Measurements from ENCODE around the gene LIN52. TPM values are rescaled to one million over a fixed set of nuclear protein-coding genes. Genes with fewer than 3 reads are reported as not detected.

Gene LIN52
- total and polyA plus RNA-seq, 2 experiments from 2014 or later, result 8.6 to 10.8 TPM

- TF ChIP-seq EZH2 (IDR thresholded peaks at IDR 0.05; ENCODE audit: low read depth, unreplicated experiment) (no peak), ZNF114 (CRISPR knock-in tag; IDR thresholded peaks at IDR 0.05) (no peak), STAT1 (IDR thresholded peaks at IDR 0.05; ENCODE audit: unreplicated experiment) (no peak), EZH2phosphoT487 (IDR thresholded peaks at IDR 0.05; ENCODE audit: unreplicated experiment) (no peak), CREB1 (CRISPR knock-in tag; IDR thresholded peaks at IDR 0.05; ENCODE audit: low read depth) (no peak), POLR2AphosphoS5 (IDR thresholded peaks at IDR 0.05; ENCODE audit: low read depth) (no peak), ZNF331 (CRISPR knock-in tag; IDR thresholded peaks at IDR 0.05; ENCODE audit: low read depth) (no peak)
- TF ChIP-seq, protein P1, sequence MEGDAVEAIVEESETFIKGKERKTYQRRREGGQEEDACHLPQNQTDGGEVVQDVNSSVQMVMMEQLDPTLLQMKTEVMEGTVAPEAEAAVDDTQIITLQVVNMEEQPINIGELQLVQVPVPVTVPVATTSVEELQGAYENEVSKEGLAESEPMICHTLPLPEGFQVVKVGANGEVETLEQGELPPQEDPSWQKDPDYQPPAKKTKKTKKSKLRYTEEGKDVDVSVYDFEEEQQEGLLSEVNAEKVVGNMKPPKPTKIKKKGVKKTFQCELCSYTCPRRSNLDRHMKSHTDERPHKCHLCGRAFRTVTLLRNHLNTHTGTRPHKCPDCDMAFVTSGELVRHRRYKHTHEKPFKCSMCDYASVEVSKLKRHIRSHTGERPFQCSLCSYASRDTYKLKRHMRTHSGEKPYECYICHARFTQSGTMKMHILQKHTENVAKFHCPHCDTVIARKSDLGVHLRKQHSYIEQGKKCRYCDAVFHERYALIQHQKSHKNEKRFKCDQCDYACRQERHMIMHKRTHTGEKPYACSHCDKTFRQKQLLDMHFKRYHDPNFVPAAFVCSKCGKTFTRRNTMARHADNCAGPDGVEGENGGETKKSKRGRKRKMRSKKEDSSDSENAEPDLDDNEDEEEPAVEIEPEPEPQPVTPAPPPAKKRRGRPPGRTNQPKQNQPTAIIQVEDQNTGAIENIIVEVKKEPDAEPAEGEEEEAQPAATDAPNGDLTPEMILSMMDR (conservative IDR thresholded peaks at IDR 0.05; ENCODE audit: low read depth in 2 of 2), result no peak
- H3K4me2 ChIP-seq, result no peak overlapping the region
- Mint-ChIP-seq H3K9me3 (no peaks in the 10 kb centered on the region), H3K4me3 (no peak overlapping the region), H3K36me3 (ENCODE audit: low read depth) (no peaks in the 10 kb centered on the region), H3K4me1 (peaks cover 5% of the 10 kb centered on the region; the same call in 2 of the 3 replicates), H3K27me3 (ENCODE audit: insufficient read depth, low read depth, poor library complexity) (no peaks in the 10 kb centered on the region), H3K27ac (no peak overlapping the region)
- no peaks in the 10 kb centered on the region for H3K4me1 ChIP-seq (ENCODE audit: insufficient read depth)
- H3K27me3 ChIP-seq (ENCODE audit: insufficient read depth), result no peaks in the 10 kb centered on the region
- no peak overlapping the region for H3K4me3 ChIP-seq
- no peak overlapping the region for H3K27ac ChIP-seq (ENCODE audit: low read depth)
- H3K36me3 ChIP-seq (ENCODE audit: insufficient read depth), result no peaks in the 10 kb centered on the region; the same call in 1 of the 2 replicates
- H4K20me1 ChIP-seq (replicated peaks; ENCODE audit: insufficient read depth), result no peaks in the 10 kb centered on the region
- ATAC-seq, result no peak
- H2AFZ ChIP-seq, result no peak overlapping the region
- no peaks in the 10 kb centered on the region for H3F3A ChIP-seq (replicated peaks; ENCODE audit: low read depth)
- no peak for DNase-seq (ENCODE audit: low spot score)
- no peaks in the 10 kb centered on the region for H3K9me2 ChIP-seq (ENCODE audit: insufficient read depth)
- no peaks in the 10 kb centered on the region for H3K79me2 ChIP-seq (replicated peaks; ENCODE audit: insufficient read depth)
These were observed 57.8 kb downstream of the LIN52 start for GRCh38 chr14:74142523-74142922.

GRCh38 chr14:74144789-74145188 lies 60.0 kb downstream of the LIN52 start:
- no peak overlapping the region for H3K27ac Mint-ChIP-seq
- no peak overlapping the region for H3K4me3 ChIP-seq
- no peak overlapping the region for H2AFZ ChIP-seq
- no peaks in the 10 kb centered on the region; the same call in 1 of the 2 replicates for H3K4me1 ChIP-seq (ENCODE audit: insufficient read depth)
- ATAC-seq (no peak), DNase-seq (ENCODE audit: low spot score) (no peak)
- no peaks in the 10 kb centered on the region; the same call in 1 of the 2 replicates for H4K20me1 ChIP-seq (replicated peaks; ENCODE audit: insufficient read depth)
- H3K9me3 Mint-ChIP-seq, result no peaks in the 10 kb centered on the region
- H3F3A ChIP-seq (replicated peaks; ENCODE audit: low read depth), result no peaks in the 10 kb centered on the region
- no peak overlapping the region for H3K4me3 Mint-ChIP-seq
- peaks cover 5% of the 10 kb centered on the region; the same call in 2 of the 3 replicates for H3K4me1 Mint-ChIP-seq
- no peak overlapping the region for H3K27ac ChIP-seq (ENCODE audit: low read depth)
- no peaks in the 10 kb centered on the region for H3K27me3 Mint-ChIP-seq (ENCODE audit: insufficient read depth, low read depth, poor library complexity)
- H3K36me3 ChIP-seq (ENCODE audit: insufficient read depth), result no peaks in the 10 kb centered on the region; the same call in 1 of the 2 replicates
- no peak overlapping the region for H3K4me2 ChIP-seq
- H3K36me3 Mint-ChIP-seq (ENCODE audit: low read depth), result no peaks in the 10 kb centered on the region
- no peaks in the 10 kb centered on the region for H3K9me2 ChIP-seq (ENCODE audit: insufficient read depth)
- no peaks in the 10 kb centered on the region for H3K27me3 ChIP-seq (ENCODE audit: insufficient read depth)
- H3K79me2 ChIP-seq (replicated peaks; ENCODE audit: insufficient read depth), result no peaks in the 10 kb centered on the region
- TF ChIP-seq, protein P2, sequence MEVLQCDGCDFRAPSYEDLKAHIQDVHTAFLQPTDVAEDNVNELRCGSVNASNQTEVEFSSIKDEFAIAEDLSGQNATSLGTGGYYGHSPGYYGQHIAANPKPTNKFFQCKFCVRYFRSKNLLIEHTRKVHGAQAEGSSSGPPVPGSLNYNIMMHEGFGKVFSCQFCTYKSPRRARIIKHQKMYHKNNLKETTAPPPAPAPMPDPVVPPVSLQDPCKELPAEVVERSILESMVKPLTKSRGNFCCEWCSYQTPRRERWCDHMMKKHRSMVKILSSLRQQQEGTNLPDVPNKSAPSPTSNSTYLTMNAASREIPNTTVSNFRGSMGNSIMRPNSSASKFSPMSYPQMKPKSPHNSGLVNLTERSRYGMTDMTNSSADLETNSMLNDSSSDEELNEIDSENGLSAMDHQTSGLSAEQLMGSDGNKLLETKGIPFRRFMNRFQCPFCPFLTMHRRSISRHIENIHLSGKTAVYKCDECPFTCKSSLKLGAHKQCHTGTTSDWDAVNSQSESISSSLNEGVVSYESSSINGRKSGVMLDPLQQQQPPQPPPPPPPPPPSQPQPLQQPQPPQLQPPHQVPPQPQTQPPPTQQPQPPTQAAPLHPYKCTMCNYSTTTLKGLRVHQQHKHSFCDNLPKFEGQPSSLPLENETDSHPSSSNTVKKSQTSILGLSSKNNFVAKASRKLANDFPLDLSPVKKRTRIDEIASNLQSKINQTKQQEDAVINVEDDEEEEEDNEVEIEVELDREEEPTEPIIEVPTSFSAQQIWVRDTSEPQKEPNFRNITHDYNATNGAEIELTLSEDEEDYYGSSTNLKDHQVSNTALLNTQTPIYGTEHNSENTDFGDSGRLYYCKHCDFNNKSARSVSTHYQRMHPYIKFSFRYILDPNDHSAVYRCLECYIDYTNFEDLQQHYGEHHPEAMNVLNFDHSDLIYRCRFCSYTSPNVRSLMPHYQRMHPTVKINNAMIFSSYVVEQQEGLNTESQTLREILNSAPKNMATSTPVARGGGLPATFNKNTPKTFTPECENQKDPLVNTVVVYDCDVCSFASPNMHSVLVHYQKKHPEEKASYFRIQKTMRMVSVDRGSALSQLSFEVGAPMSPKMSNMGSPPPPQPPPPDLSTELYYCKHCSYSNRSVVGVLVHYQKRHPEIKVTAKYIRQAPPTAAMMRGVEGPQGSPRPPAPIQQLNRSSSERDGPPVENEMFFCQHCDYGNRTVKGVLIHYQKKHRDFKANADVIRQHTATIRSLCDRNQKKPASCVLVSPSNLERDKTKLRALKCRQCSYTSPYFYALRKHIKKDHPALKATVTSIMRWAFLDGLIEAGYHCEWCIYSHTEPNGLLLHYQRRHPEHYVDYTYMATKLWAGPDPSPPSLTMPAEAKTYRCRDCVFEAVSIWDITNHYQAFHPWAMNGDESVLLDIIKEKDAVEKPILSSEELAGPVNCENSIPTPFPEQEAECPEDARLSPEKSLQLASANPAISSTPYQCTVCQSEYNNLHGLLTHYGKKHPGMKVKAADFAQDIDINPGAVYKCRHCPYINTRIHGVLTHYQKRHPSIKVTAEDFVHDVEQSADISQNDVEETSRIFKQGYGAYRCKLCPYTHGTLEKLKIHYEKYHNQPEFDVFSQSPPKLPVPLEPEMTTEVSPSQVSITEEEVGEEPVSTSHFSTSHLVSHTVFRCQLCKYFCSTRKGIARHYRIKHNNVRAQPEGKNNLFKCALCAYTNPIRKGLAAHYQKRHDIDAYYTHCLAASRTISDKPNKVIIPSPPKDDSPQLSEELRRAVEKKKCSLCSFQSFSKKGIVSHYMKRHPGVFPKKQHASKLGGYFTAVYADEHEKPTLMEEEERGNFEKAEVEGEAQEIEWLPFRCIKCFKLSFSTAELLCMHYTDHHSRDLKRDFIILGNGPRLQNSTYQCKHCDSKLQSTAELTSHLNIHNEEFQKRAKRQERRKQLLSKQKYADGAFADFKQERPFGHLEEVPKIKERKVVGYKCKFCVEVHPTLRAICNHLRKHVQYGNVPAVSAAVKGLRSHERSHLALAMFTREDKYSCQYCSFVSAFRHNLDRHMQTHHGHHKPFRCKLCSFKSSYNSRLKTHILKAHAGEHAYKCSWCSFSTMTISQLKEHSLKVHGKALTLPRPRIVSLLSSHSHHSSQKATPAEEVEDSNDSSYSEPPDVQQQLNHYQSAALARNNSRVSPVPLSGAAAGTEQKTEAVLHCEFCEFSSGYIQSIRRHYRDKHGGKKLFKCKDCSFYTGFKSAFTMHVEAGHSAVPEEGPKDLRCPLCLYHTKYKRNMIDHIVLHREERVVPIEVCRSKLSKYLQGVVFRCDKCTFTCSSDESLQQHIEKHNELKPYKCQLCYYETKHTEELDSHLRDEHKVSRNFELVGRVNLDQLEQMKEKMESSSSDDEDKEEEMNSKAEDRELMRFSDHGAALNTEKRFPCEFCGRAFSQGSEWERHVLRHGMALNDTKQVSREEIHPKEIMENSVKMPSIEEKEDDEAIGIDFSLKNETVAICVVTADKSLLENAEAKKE (CRISPR knock-in tag; IDR thresholded peaks at IDR 0.05), result no peak
- no peak for TF ChIP-seq REST (IDR thresholded peaks at IDR 0.05; ENCODE audit: unreplicated experiment)
- no peak for TF ChIP-seq STAT1 (IDR thresholded peaks at IDR 0.05; ENCODE audit: unreplicated experiment)

Data from GM23338 (cell line).